Limb (tissue), 2 donors: ENCODE data around the gene CFAP410.
A peak's percentile ranks its signal among the peaks of the same experiment; 100 is the strongest.
"Not testable (repeated sequence)": the region's sequence is repeated elsewhere in the genome, so short reads cannot be mapped to it uniquely, and the experiment has no call there.

Source experiments
- DNase-seq, 2 donors: peaks; one replicate each; pipeline ENCODE4 v3.0.0-alpha.2; 2016; ENCODE audit errors: extremely low spot score in 2 of 2

The CFAP410 gene

DNA sequence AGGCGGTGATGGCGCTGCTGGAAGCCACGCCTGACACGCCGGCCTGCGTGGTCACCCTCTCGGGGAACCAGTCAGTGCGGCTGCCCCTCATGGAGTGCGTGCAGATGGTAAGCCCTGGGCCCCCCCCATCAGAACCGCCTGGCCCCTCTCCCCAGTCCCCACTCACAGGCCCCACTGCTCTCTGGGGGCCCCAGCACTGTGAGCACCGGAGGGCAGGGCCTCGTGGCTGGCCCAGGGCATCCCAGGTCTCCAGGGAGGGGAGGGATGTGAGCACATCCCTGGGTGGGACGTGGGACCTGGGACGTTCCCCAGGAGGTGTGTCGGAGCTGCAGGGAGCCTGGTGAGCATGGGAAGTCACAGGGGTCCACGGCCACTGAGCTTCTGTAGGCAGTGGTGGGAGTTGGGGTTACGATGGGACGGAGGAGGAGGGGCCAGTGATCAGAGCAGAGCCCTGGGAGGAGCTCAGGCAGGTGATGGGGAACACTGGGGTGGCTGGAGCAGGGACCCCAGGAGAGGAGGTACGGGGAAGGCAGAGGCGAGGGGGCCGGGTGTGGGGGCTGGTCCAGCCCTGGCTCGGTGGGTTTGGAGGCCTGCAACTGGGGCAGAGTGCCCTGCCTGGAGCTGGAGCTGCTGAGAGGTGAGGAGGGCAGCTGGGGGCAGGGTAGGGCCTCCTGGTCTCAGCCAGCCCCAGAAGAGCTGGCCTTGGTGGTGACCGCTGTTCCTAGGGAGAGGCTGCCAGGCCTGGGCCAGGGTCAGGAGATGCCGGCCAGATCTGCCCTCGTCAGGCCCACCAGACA, 20.5 kb downstream of the CFAP410 start:
- no peak for DNase-seq

DNA sequence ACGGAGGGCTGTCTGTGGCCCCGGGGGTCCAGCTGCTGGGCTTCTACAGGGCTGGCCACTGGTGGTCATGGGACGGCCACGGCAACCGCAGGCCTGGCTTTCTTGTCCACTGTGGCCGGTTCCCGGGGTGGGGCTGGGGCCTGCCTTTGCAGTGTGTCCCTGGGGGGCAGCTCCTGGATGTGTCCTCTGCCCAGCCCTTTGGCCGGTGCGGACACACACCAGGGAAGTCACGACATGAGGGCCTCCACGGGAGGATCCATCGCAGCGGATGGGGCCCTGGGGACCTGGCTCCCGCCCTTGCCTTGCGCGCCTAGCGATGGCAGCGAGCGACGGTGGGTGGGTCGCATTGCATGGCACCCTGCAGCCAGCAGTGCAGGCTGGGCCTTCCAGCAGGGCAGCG, 21.3 kb downstream of the CFAP410 start:
- no peak for DNase-seq

DNA sequence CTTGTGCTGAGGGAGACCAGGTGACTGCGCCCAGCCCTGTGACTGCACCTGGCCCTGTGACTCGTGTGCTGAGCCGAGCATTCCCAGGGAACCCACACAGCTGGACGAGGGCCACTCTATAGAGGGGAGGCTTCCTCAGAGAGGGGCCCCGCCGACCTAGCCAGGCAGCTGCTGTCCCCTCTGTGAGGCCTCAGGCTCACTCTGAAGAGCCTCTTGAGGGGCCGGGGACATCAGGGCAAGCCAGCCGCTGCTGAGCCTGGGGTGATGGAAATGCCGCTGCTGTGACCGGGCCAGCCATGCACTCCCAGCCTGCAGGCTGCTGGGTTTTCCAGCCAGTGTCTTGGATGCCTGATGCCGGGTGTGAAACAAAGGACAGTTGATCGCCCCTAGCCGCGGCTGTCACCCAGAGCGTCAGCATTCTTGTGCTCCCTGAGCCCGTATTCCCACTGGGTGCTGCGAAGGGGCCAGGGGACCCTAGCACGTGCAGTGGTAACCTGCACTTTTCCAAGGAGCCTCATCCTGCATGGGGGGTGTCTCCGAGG, 21.9 kb downstream of the CFAP410 start:
- no peak for DNase-seq

DNA sequence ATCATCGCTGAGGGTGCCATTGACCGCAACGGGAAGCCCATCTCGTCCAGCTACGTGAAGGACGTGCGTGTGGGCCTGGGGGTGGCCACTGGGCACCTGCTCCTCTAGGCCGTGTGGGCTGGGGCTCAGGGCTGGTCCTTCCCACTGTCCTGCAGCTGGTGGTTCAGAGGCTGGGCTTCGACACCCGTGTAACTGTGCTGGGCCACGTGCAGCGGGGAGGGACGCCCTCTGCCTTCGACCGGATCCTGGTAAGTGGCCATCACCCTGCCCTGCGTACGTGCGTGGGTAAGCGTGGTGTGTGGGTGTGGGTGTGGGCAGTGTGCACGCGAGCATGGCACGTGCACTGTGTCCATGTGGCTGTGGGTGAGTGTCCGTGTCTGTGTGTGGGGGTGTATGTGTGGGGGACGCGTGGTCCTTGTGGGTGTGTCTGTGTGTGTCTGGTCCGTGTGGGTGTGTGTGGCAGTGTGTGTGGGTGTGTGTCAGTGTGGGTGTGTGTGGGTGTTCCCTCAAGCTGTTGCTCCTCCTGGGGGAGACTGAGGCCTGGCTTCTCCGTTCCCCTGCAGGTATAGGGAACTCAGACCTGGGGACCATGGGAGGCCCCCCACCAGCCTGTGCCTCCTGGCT, 22.8 kb downstream of the CFAP410 start:
- no peak for DNase-seq

DNA sequence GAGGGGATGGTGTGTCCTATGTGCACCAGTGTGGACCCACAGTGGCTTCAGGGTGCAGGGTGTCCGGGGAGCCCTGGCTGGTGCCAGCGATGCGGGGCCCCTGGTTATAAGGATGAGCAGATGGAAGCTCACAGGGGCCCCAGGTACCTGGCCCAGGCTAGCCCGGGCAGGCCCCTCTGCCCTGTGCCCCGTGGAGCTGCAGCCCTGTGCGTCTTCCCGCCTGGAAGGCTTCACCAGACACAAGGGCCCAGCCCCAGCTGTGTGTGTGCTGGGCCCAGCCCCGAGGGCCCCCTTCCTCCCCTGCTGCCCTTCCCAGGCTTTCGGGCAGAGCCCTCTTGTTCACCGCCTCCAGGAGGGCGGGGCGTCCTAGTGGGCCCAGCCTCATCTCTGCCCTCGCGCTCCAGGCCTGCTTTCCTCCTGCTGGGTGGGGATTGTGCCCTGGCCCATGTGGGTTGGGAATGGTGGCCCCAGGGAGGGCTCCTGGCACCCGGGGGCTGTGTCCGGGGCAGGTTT, 23.4 kb downstream of the CFAP410 start:
- no peak for DNase-seq

DNA sequence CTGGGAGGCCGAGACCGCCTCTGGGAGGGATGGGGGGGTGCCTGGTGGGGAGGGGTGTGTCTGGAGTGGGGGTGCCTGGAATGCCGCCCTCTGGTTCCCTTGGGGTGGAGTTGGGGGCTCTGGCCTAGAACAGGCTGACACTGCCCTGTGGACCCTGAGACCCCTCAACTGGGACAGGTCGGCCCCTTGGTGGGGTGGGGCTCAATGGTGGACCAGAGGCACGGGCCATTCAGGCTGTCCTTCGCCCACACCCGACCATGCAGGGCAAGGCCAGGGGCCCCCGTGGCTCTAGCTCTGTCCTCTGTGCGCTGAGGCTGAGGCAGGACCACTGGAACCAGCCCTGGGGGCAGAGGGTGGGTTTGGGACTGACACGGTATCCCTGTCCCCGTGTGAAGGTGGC, 24.6 kb downstream of the CFAP410 start:
- no peak for DNase-seq

DNA sequence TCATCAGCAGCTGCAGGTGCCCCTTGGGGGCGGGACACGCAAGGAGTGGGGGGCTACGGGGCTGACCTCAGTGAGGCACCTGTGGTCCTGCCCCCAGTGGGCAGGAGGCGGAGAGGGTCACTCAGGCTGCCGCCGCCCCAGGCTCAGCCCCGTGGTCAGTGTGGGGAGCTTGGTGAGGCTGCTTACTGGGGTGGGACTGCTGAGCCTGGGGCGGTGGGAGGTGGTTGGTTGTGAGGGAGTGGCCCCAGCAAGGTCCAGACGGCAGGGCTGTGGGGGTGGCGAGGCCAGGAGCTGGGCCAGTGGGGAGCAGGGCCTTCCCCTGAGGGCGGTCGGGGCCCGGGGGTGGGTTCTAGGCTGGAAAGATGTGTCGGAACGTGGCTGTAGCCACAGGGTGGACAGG, 25.1 kb downstream of the CFAP410 start:
- DNase-seq, result no peak

DNA sequence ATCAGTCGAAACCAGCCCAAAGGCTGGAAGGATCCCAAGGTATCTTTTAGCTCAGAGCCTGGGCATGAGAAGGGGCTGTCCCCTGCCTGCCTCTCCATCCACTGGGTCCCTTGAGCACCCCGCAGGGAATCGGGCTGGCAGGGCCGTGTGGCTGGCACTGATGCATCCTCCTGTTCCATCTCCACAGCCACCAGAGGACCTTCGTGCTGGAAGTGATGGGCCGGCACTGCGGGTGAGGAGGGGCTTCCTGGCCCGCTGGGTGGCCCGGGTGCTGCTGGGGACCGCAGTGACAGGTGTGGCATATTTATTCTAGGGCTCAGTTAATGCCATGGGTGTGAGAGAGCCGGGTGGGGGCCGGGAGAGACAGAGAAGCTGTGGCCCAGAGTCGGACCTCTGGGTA, 25.7 kb downstream of the CFAP410 start:
- no peak for DNase-seq

DNA sequence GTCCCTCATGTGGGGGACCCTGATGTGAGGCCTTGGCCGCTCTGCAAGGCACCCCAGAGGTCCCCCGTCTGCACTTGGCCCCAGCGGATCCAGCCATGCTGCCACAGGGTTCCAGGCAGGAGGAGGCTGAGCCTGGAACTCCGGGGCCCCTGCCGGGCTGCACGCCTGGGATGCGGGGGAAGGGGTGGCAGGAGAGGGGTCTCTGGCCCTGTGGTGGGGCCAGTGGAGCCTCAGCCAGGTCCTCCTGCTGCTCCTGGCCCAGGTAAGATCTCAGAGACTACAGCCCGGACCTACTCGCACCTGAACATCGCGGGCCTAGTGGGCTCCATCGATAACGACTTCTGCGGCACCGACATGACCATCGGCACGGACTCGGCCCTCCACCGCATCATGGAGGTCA, 26.5 kb downstream of the CFAP410 start:
- DNase-seq, result no peak

DNA sequence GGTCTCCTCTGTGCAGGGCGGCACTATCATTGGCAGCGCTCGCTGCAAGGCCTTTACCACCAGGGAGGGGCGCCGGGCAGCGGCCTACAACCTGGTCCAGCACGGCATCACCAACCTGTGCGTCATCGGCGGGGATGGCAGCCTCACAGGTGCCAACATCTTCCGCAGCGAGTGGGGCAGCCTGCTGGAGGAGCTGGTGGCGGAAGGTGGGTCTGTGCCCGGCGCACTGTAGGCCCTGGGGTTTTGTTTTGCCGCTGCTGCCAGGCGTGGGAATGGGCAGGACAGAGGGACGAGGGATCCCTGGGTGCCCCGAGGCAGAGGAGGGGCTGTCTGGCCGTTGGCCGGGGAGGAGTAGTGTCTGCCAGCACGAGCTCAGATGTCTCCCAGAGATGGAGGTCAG, 27.1 kb downstream of the CFAP410 start:
- DNase-seq, result no peak

DNA sequence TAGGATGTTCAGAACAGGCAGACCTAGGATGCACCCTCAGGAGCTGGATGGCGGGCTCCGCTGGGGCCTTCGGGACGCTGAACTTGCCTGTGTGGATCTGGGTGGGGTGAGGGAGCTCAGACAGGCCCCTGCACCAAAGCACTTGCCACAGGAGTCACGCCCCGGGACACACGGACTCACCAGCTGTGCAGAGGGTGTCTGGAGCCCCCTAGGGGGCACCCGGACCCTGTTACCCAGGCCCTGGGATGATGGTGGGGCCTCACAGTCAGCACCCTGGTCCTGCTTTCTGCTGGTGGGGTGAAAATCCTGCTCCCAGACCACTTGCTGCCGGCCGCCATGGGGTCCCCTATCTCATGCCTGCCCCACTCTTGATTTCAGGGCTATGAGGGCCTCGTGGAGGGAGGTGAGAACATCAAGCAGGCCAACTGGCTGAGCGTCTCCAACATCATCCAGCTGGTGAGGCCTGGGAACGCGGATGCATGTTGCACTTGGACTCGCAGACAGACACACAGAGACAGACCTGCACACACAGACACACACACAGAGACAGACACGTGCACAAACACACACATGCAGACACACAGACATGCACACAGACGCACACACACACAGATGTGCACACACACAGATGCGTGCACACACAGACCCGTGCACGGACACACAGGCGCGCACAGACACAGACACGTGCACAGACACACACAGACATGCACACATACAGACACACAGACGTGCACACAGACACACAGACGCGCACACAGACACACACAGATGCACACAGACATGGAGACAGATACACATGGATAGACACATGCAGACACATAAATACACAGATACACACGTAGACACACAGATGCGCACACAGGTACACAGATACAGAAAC, 28.3 kb downstream of the CFAP410 start:
- no peak for DNase-seq

DNA sequence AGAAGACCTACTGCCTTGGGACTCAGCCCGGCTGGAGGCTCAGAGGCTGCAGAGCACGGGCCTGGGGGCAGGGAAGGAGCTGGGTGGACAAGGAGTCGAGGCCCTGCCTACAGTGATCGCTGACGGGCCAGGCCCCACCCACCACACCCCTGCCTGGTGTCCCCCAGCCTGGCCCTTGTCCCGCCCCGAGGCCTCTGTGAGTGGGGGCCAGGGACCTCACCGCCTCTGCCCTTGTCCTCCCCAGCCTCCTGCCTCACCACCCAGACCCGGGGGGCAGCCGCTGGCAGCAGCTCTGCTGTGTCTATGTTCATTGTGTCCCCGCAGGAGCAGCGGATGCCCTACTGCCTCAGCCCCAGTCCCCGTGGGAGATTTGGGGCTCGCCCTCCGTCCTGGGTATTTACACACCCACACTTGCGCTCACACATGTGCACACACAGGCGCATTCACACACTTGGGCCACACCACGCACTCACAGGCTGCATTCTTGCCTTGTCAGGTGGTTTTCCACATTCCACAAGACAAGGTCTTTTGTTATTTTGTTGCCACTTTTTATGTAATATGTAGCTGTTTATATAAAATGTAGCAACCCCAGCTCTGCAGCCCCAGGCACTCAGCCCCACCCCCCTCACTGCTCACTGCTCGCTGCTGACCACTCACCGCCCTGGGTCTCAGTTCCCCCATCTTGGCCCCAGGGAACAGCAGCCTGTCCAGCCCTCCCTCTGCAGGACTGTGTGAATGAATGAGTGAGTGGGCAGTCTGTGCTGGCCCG, 32.1 kb downstream of the CFAP410 start:
- DNase-seq, result no peak

DNA sequence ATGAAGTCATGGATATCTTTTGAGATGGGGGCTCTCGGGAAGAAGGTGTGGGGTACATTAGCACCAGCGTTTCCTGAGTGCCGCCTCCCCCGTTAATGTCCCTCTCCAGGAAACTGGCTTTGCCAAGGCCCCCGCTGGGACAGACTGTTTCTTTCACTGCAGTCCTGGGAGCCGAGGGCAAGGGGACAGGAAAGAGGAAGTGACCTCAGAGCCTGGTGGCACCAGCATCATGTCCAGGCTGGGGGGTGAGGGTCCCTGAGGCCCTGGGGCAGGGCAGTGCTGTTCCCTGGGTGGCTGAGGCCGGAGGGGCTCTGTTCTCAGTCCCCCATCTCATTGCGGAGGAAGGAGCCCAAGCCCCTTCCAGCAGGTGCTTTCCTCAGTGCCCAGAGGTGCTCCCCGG, 33.5 kb downstream of the CFAP410 start:
- no peak for DNase-seq

DNA sequence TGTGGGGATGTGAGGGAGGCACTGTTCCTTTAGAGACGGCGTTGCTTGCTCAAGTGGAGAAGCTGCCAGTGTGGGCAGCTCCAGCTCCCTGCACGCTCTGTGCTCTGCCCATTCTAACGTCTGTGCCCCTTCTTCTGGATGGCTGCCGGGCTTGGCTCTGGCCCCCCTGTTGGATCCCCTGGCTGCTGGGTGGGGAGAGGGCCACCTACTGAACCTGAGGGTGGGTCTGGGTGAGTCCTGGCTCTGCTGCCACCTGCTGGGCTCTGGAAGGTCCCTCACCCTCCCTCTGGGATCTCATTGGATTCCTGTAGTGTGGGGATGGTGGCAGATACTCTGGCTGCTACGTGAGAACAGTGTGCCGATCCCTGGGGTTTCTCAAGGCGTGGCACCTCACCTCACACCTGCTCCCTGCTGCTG, 34.3 kb downstream of the CFAP410 start:
- DNase-seq, result peak; percentile 19 to 68

DNA sequence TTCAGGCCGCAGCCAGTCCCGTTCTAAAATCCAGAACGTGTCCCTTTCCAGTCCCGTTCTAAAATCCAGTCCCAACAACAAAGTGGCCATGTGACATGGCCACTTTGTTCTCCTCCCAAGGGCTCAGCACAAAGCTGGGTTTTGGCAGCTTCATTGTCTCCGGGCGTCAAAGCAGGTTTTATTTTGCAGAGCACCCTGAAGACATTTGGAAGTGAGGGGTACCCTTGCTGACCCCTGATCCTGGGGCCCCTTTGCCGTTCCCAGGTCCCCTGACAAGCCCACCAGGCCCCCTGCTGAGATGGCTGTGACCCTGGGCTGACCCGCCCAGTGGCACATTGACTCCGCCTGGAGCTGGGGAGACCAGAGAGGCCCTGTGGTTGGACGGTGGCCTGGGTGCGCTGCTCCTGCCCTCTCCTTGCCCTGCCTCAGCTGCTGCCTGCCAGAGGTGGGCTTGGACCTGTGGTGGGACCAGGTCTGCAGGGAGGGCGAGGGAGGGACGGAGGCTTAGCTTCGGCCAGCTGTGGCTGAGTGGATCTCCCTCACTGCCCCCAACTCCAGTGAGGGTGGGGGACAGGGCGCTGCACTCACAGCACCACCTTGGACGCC, 35.1 kb downstream of the CFAP410 start:
- DNase-seq, result no peak

DNA sequence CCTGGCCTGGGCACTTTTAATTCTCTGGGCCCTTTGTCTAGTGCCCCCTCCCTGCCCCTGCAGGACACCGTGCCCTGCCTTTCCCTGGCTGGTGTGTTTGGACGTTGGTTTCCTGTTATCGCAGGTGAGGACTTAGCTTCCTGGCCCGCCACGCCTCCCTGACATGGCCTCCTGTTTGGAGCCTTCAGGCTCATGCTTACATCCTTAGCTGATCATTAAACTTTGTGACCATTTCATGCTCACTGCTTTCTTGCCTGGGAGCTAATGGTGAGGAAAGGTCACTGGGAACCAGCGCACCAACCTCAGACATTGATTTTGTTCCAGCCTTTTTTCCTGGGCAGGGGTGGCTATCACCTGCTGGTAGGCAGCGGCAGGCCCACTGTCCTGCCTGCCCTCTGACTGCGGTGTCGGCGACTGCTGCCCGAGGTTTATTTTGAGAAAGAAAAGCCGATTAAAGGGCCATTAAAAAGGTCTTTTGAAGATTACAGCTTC, 35.7 kb downstream of the CFAP410 start:
- DNase-seq, result no peak

DNA sequence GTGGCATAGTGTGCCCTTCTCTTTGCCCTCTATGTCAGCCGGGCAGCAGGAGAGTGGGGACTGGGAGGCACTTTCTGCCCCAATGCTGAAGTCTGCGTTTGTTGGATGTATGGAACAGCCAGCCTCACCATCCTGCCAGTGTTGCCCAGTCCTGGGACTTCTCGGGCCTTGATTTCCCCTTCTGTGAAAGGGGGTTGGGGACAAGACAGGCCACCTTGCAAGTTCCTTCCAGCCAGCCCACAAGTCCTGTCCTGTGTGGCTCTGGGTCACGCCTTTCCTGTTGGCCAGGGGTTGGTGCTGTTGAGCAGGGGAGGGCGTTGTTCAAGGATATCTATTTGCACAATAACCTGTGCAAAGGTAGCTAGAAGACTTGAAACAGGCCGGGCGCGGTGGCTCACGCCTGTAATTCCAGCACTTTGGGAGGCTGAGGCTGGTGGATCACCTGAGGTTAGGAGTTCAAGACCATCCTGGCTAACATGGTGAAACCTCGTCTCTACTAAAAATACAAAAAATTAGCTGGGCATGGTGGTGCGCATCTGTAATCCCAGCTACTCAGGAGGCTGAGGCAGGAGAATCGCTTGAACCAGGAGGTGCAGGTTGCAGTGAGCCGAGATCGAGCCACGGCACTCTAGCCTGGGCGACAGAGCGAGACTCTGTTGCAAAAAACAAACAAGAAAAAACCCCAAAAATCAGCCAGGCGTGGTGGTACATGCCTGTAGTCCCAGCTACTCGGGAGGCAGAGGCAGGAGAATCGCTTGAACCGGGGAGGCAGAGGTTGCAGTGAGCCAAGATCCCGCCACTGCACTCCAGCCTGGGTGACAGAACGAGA, 36.4 kb downstream of the CFAP410 start:
- DNase-seq, result not testable (repeated sequence)

DNA sequence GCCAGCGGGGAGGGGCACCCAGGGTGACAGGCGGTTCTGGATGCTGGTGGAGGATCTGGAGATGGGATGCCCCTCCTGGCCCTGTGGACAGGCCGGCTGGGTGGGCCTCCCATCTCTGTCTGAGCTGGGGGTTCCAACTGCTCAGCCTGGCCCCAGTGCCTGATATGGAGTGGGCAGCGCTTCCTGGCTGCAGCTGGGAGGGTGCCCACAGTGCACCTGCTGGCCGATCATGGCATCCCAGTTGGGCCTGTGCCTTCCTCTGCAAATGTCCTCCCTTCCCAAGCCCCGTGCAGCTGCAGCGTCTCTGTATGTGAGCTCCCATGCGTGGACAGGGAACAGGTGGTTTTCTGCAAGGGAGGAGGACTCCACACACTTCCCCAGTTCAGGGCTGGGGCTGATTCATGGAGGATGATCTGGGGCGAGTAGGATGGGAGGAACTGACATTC, 37.2 kb downstream of the CFAP410 start:
- DNase-seq, result no peak

DNA sequence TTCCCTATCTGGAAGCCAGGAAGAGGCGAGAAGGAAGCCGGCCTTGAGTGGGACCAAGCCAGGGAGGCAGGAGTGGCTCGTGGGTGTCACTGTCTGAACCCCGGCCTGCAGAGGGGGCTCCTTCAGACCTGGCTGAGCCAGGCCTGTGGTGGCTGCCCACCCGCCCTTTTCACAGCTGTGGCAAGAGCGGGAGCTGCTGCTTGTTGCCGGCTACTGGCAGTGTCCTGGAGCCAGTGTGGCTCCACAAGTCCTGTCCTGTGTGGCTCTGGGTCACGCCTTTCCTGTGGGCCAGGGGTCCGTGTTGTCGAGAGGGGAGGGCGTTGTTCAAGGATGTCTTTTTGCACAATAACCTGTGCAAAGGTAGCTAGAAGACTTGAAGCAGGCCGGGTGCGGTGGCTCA, 38.0 kb downstream of the CFAP410 start:
- DNase-seq, result no peak
